Endothelial cell of umbilical vein (primary cell): ENCODE data around the gene TIGIT. TPM values are rescaled to one million over a fixed set of nuclear protein-coding genes. Genes with fewer than 3 reads are reported as not detected.
A peak's percentile ranks its signal among the peaks of the same experiment; 100 is the strongest.

Experiments used
- BruUV-seq: library from RNA; stranded (reverse); fragments of 400-500 nt; replicated peaks from 2 replicates; lab custom pipeline; 2021; lab: Mats Ljungman, UMichigan
- CTCF ChIA-PET: fragments of 300-600, 350-600 bp; sonication (Branson Sonifier 250); formaldehyde crosslinking; loops from one replicate; lab custom pipeline; 2021; ENCODE audit warnings: antibody characterized with exemption, inconsistent platforms; lab: Charles Lee
- POLR2A ChIA-PET: fragments of 300-600, 350-600 bp; sonication (Branson Sonifier 250); formaldehyde crosslinking; loops from one replicate; lab custom pipeline; 2021; ENCODE audit warnings: antibody characterized with exemption, inconsistent platforms; lab: Charles Lee
- DNase-seq: peaks from one replicate; pipeline ENCODE4 v3.0.0-alpha.2; 2011; ENCODE audit warnings: low read depth, low spot score
- FAIRE-seq: peaks from 2 replicates; lab custom pipeline; 2011; peaks lifted over from hg19 to GRCh38; lab: Jason Lieb, UNC
- H2AFZ ChIP-seq: 2 replicates; pipeline ENCODE4 v1.6.0; 2012; ENCODE audit warnings: low read depth, low read length, control low read depth, inconsistent platforms
- H3K27ac ChIP-seq: 2 replicates; pipeline ENCODE4 v1.5.1; 2011; ENCODE audit warnings: low read depth, mild to moderate bottlenecking, control low read depth, low read length, moderate library complexity; ENCODE audit not compliant: insufficient read depth
- H3K27me3 ChIP-seq, 2 experiments: 2 replicates each; pipeline versions ENCODE4 v1.6.0 to v1.6.1; 2011; ENCODE audit warnings: low read length in 2 of 2, mixed read lengths in 1 of 2; ENCODE audit not compliant: control insufficient read depth in 2 of 2, insufficient read depth in 2 of 2
- H3K36me3 ChIP-seq, 2 experiments: 2 replicates in 1 of 2; 3 replicates in 1 of 2; pipeline ENCODE4 v1.5.1; 2011; ENCODE audit warnings: low read length in 2 of 2, mild to moderate bottlenecking in 1 of 2, moderate library complexity in 1 of 2; ENCODE audit not compliant: control insufficient read depth in 2 of 2, insufficient read depth in 2 of 2; ENCODE audit errors: extremely low read depth in 1 of 2
- H3K4me1 ChIP-seq: 3 replicates; pipeline ENCODE4 v1.5.1; 2011; ENCODE audit warnings: mild to moderate bottlenecking, low read length; ENCODE audit not compliant: control insufficient read depth, insufficient read depth; ENCODE audit errors: extremely low read depth
- H3K4me2 ChIP-seq: 2 replicates; pipeline ENCODE4 v1.6.1; 2011; ENCODE audit warnings: low read length, control low read depth, mixed read lengths; ENCODE audit not compliant: insufficient read depth
- H3K4me3 ChIP-seq, 3 experiments: fragments of 200-600 bp in 1 of 3; sonication (generic), shearing (Covaris generic) in 1 of 3; replicated peaks in 1 of 3; 2 replicates each; pipeline ENCODE4 v1.5.1; 2011 to 2016; ENCODE audit warnings: control low read depth in 3 of 3, low read length in 3 of 3, mild to moderate bottlenecking in 2 of 3, inconsistent platforms in 1 of 3, low read depth in 1 of 3, moderate library complexity in 1 of 3; ENCODE audit not compliant: insufficient read depth in 1 of 3
- H3K79me2 ChIP-seq: 2 replicates; pipeline ENCODE4 v1.6.0; 2012; ENCODE audit warnings: low read length, inconsistent platforms; ENCODE audit not compliant: control insufficient read depth, insufficient read depth
- H3K9ac ChIP-seq: replicated peaks from 2 replicates; pipeline ENCODE3; 2011; ENCODE audit warnings: low read length, control low read depth; ENCODE audit not compliant: insufficient read depth; ENCODE audit errors: extremely low read depth
- H3K9me1 ChIP-seq: replicated peaks from 3 replicates; pipeline ENCODE4 v1.6.0; 2011; ENCODE audit warnings: mild to moderate bottlenecking, low read length; ENCODE audit not compliant: control insufficient read depth, insufficient read depth; ENCODE audit errors: extremely low read depth
- H3K9me3 ChIP-seq: replicated peaks from 2 replicates; pipeline ENCODE4 v1.5.1; 2012; ENCODE audit warnings: low read length, inconsistent platforms; ENCODE audit not compliant: control insufficient read depth, insufficient read depth
- H4K20me1 ChIP-seq: replicated peaks from 2 replicates; pipeline ENCODE3; 2011; ENCODE audit warnings: mild to moderate bottlenecking, low read length; ENCODE audit not compliant: control insufficient read depth, insufficient read depth; ENCODE audit errors: extremely low read depth
- EZH2 ChIP-seq: IDR thresholded peaks from 2 replicates; pipeline ENCODE4 v1.6.1; 2012; ENCODE audit warnings: borderline replicate concordance, low read depth, mild to moderate bottlenecking, moderate library complexity, low read length, inconsistent platforms; ENCODE audit not compliant: severe bottlenecking
- GATA2 ChIP-seq: IDR thresholded peaks from 2 replicates; pipeline ENCODE4 v1.7.0; 2011; ENCODE audit warnings: low read depth, mild to moderate bottlenecking, moderate library complexity, mixed read lengths, low read length; ENCODE audit not compliant: insufficient read length, insufficient read depth
- MAX ChIP-seq: IDR thresholded peaks from 2 replicates; pipeline ENCODE4 v1.6.1; 2011; ENCODE audit not compliant: insufficient read depth, insufficient read length
- MYC ChIP-seq: IDR thresholded peaks from one replicate; pipeline ENCODE4 v1.6.1; 2011; ENCODE audit warnings: mild to moderate bottlenecking, low read depth, low read length
- POLR2A ChIP-seq: IDR thresholded peaks from 2 replicates; pipeline ENCODE4 v1.6.1; 2012; ENCODE audit warnings: low read depth, mild to moderate bottlenecking, control low read depth, low read length
- POLR2AphosphoS5 ChIP-seq: IDR thresholded peaks from 2 replicates; pipeline ENCODE4 v1.6.1; 2012; ENCODE audit warnings: low read depth, mild to moderate bottlenecking, control low read depth, low read length, moderate library complexity; ENCODE audit not compliant: insufficient read depth
- dilution Hi-C: fragments of 300-500 bp; cut with MboI; formaldehyde crosslinking; loops from one replicate; pipeline ENCODE4 v1.15.0; 2019; ENCODE audit warnings: low sequenced_read_pairs; ENCODE audit not compliant: extremely low pct_ligation_motif_present
- intact Hi-C: fragments of 100-400 bp; cut with micrococcal nuclease; formaldehyde crosslinking; loops from one replicate; pipeline ENCODE4 v1.10.0; 2022
- polyA plus RNA-seq, 4 experiments: library from polyadenylated mRNA; depleted of rRNA in 3 of 4; stranded (reverse) in 3 of 4; unstranded in 1 of 4; fragments of >200 nt; gene quantifications; 2 replicates each; pipeline versions ENCODE4 v1.2.1 to v1.2.3, GENCODE V29; 2011 to 2012; ENCODE audit warnings: missing spikeins in 1 of 4
- total RNA-seq: library from RNA; stranded (reverse); gene quantifications from 2 replicates; pipeline ENCODE4 v1.2.3, GENCODE V29; 2021
- TF ChIP-seq, protein P1 (sequence below), 2 donors: IDR thresholded peaks; 1 replicate in 1 of 2; 2 replicates in 1 of 2; pipeline ENCODE4 v1.5.1; 2011; ENCODE audit warnings: low read length in 2 of 2, mild to moderate bottlenecking in 2 of 2, moderate library complexity in 2 of 2, control low read depth in 1 of 2, inconsistent platforms in 1 of 2, low read depth in 1 of 2; ENCODE audit not compliant: insufficient read depth in 1 of 2; ENCODE audit errors: extremely low read depth in 1 of 2

The TIGIT gene
- total and polyA plus RNA-seq, 2 donors (not counting 3 experiments of a cell fraction or from before 2014, with no cell fraction given): not detected

DNA sequence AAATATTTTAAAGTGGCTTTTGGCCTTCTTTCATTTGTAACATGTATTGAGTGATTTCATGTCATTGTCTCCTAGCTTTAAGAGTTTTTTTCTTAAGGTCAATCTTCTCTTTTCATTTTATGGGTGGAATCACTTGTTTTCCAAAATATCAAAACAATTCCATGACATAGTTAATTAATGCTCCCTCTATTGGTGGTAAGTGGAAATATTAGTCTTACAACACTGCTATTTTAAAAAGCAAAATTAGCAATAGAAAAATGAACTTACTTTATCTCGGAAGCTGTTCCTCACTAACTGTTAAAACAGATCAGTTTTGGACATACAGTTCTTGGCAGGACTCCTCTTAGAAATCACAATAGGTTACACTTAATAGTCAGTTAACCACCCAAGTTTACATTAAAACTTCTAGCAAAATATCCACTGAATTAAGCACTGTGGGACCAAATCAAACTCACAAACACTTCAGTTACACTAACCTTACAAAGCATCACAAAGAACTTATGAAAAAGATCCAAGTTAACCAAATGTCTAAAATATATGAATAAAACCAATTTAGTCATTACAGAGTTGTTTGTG, 42.4 kb downstream of the TIGIT start:
- intact Hi-C loops: loop anchor here (1.0 to 2.0 kb wide), 2 partner anchors 45 to 184 kb away; no protein-coding TSS in a partner anchor

More for the DNA sequence above, 42.4 kb downstream of the TIGIT start:
- ChIA-PET CTCF (interaction anchor here (1.0 to 2.1 kb wide), 4 partner anchors 12 to 83 kb away, joined by 3 to 9 read pairs (median 4); no protein-coding TSS in a partner anchor), POLR2A (no interaction called here)
- Histone ChIP-seq H3K27me3 (no peaks in the 10 kb centered on the region), H3K9me3 (no peaks in the 10 kb centered on the region), H2AFZ (no peak overlapping the region), H3K4me3 (no peak overlapping the region), H4K20me1 (no peaks in the 10 kb centered on the region), H3K4me1 (no peaks in the 10 kb centered on the region), H3K79me2 (no peaks in the 10 kb centered on the region), H3K4me2 (no peak overlapping the region), H3K36me3 (peaks cover 0 to 1% of the 10 kb centered on the region in 2 experiments), H3K27ac (no peak overlapping the region), H3K9ac (no peak overlapping the region), H3K9me1 (no peaks in the 10 kb centered on the region)
- dilution Hi-C loops: no loop called here
- FAIRE-seq (no peak), DNase-seq (peak; percentile 18)
- no peak for TF ChIP-seq POLR2A
- TF ChIP-seq GATA2: no peak
- TF ChIP-seq POLR2AphosphoS5: no peak
- TF ChIP-seq EZH2: no peak
- no peak for TF ChIP-seq MAX
- TF ChIP-seq MYC: no peak
- TF ChIP-seq, protein P1, sequence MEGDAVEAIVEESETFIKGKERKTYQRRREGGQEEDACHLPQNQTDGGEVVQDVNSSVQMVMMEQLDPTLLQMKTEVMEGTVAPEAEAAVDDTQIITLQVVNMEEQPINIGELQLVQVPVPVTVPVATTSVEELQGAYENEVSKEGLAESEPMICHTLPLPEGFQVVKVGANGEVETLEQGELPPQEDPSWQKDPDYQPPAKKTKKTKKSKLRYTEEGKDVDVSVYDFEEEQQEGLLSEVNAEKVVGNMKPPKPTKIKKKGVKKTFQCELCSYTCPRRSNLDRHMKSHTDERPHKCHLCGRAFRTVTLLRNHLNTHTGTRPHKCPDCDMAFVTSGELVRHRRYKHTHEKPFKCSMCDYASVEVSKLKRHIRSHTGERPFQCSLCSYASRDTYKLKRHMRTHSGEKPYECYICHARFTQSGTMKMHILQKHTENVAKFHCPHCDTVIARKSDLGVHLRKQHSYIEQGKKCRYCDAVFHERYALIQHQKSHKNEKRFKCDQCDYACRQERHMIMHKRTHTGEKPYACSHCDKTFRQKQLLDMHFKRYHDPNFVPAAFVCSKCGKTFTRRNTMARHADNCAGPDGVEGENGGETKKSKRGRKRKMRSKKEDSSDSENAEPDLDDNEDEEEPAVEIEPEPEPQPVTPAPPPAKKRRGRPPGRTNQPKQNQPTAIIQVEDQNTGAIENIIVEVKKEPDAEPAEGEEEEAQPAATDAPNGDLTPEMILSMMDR (IDR thresholded peaks at IDR 0.05; ENCODE audit: extremely low read depth in 1 of 2, insufficient read depth in 1 of 2, low read depth in 1 of 2, low read length in 2 of 2): peak; percentile 15 to 31
- BruUV-seq: no TSS peak
